ENCODE measurements around the gene TRANK1.

GRCh38 chr3:36820083-36820482, 124.8 kb downstream of the TRANK1 start:
- TF ChIP-seq ZFP30 (CRISPR knock-in tag; IDR thresholded peaks at IDR 0.05) = no peak
- no peak for TF ChIP-seq PATZ1 (CRISPR knock-in tag; IDR thresholded peaks at IDR 0.05; ENCODE audit: borderline replicate concordance)
- TF ChIP-seq TSHZ2 (CRISPR knock-in tag; IDR thresholded peaks at IDR 0.05) = no peak
- no peak for TF ChIP-seq ESRRG (CRISPR knock-in tag; IDR thresholded peaks at IDR 0.05)
- no peak for TF ChIP-seq RARB (CRISPR knock-in tag; IDR thresholded peaks at IDR 0.05)
- no peak for TF ChIP-seq ZC3H10 (CRISPR knock-in tag; IDR thresholded peaks at IDR 0.05)
- TF ChIP-seq CSDC2 (CRISPR knock-in tag; IDR thresholded peaks at IDR 0.05) = no peak

All from SK-N-SH treated with all-trans-retinoic acid at 6 μM for 48 hours (cell line).